NB4 (cell line): ENCODE results near the gene EWSR1.

ENCODE experiments used
- DNase-seq: peaks from one replicate; pipeline ENCODE4 v3.0.0; 2010; ENCODE audit warnings: low read depth
- H3K4me3 ChIP-seq: one replicate; pipeline ENCODE4 v1.5.1; 2011; ENCODE audit warnings: mild to moderate bottlenecking, low read depth, low read length, moderate library complexity
- CTCF ChIP-seq: IDR thresholded peaks from one replicate; pipeline ENCODE4 v1.5.1; 2012; ENCODE audit warnings: low read depth, low read length
- MAX ChIP-seq: IDR thresholded peaks from 2 replicates; pipeline ENCODE4 v1.6.1; 2011; ENCODE audit warnings: low read depth, low read length
- MYC ChIP-seq: IDR thresholded peaks from 2 replicates; pipeline ENCODE4 v1.6.1; 2011; ENCODE audit warnings: low read depth, low read length
- POLR2A ChIP-seq: IDR thresholded peaks from 2 replicates; pipeline ENCODE4 v1.6.1; 2011; ENCODE audit warnings: mild to moderate bottlenecking; ENCODE audit not compliant: insufficient read length; ENCODE audit errors: extremely low read depth

EWSR1 gene

GRCh38 chr22:29307596-29308147 is 39.6 kb downstream of the EWSR1 start:
- TF ChIP-seq MAX (no peak), CTCF (no peak), MYC (no peak), POLR2A (no peak)

GRCh38 chr22:29308148-29308790 is 40.2 kb downstream of the EWSR1 start:
- no peak for TF ChIP-seq MYC
- no peak for TF ChIP-seq POLR2A
- TF ChIP-seq MAX: no peak
- no peak overlapping the region for H3K4me3 ChIP-seq
- DNase-seq: no peak

More at GRCh38 chr22:29307596-29308147, 39.6 kb downstream of the EWSR1 start:
- H3K4me3 ChIP-seq: peak overlapping the region; percentile 48
- DNase-seq: peak; percentile 31

GRCh38 chr22:29308791-29309262 is 40.8 kb downstream of the EWSR1 start:
- H3K4me3 ChIP-seq: peak overlapping the region; percentile 36
- no peak for TF ChIP-seq CTCF
- TF ChIP-seq MAX: no peak
- no peak for TF ChIP-seq POLR2A
- no peak for TF ChIP-seq MYC
- DNase-seq: peak; percentile 88

GRCh38 chr22:29309332-29310064 is 41.4 kb downstream of the EWSR1 start:
- peak overlapping the region; percentile 36 for H3K4me3 ChIP-seq
- peak; percentile 33 for DNase-seq
- no peak for TF ChIP-seq MAX
- no peak for TF ChIP-seq MYC
- TF ChIP-seq POLR2A: no peak
- TF ChIP-seq CTCF: no peak

GRCh38 chr22:29310065-29310862 is 42.2 kb downstream of the EWSR1 start:
- TF ChIP-seq MAX: no peak
- H3K4me3 ChIP-seq: no peak overlapping the region
- no peak for DNase-seq

GRCh38 chr22:29310863-29311339 is 42.8 kb downstream of the EWSR1 start:
- TF ChIP-seq POLR2A (no peak), MAX (no peak), CTCF (no peak), MYC (no peak)
- H3K4me3 ChIP-seq: no peak overlapping the region
- DNase-seq: peak; percentile 86
